NCI-H146 treated with DMSO at 0.1 percent for 48 hours (cell line): ENCODE results near the gene C7orf33.
"Not testable (repeated sequence)": the region's sequence is repeated elsewhere in the genome, so short reads cannot be mapped to it uniquely, and the experiment has no call there.

ENCODE experiments used
- DNase-seq: peaks from one replicate; lab custom pipeline; 2025; ENCODE audit not compliant: unreplicated experiment; lab: John Stamatoyannopoulos, UW

Gene C7orf33

GRCh38 chr7:148590471-148590870 is at the start of gene C7orf33:
TSS of gene C7orf33 (plus strand) at chr7:148590766. CDS start at chr7:148590926, 160 bp downstream.
- no peak for DNase-seq

- DNase-seq, result no peak
Measured at GRCh38 chr7:148541891-148542504, 48.6 kb upstream of the C7orf33 start.

- no peak for DNase-seq
Measured at GRCh38 chr7:148543302-148543701, 47.3 kb upstream of the C7orf33 start.

GRCh38 chr7:148545172-148545571 is 45.4 kb upstream of the C7orf33 start:
- no peak for DNase-seq

GRCh38 chr7:148545932-148546331 is 44.6 kb upstream of the C7orf33 start:
- no peak for DNase-seq

- no peak for DNase-seq
Measured at GRCh38 chr7:148546857-148547256, 43.7 kb upstream of the C7orf33 start.

- DNase-seq, result no peak
Measured at GRCh38 chr7:148547951-148548350, 42.6 kb upstream of the C7orf33 start.

- no peak for DNase-seq
Measured at GRCh38 chr7:148553979-148554378, 36.6 kb upstream of the C7orf33 start.

GRCh38 chr7:148556892-148557291 is 33.7 kb upstream of the C7orf33 start:
- DNase-seq, result no peak

- DNase-seq, result no peak
Measured at GRCh38 chr7:148558914-148559313, 31.7 kb upstream of the C7orf33 start.

- DNase-seq, result no peak
Measured at GRCh38 chr7:148561099-148561498, 29.5 kb upstream of the C7orf33 start.

GRCh38 chr7:148563583-148564274 is 26.8 kb upstream of the C7orf33 start:
- no peak for DNase-seq

GRCh38 chr7:148564275-148564951 is 26.2 kb upstream of the C7orf33 start:
- DNase-seq, result not testable (repeated sequence)

GRCh38 chr7:148566736-148567135 is 23.8 kb upstream of the C7orf33 start:
- no peak for DNase-seq

GRCh38 chr7:148567524-148567923 is 23.0 kb upstream of the C7orf33 start:
- DNase-seq, result peak; percentile 4

- DNase-seq, result no peak
Measured at GRCh38 chr7:148570510-148570909, 20.1 kb upstream of the C7orf33 start.

- DNase-seq, result not testable (repeated sequence)
Measured at GRCh38 chr7:148570973-148571372, 19.6 kb upstream of the C7orf33 start.

- DNase-seq, result no peak
Measured at GRCh38 chr7:148571381-148571780, 19.2 kb upstream of the C7orf33 start.

- no peak for DNase-seq
Measured at GRCh38 chr7:148572067-148572522, 18.5 kb upstream of the C7orf33 start.

- DNase-seq, result not testable (repeated sequence)
Measured at GRCh38 chr7:148573581-148573980, 17.0 kb upstream of the C7orf33 start.

- peak; percentile 3 for DNase-seq
Measured at GRCh38 chr7:148575640-148576411, 14.7 kb upstream of the C7orf33 start.
